Trophoblast cell (in vitro differentiated cells and primary cell): ENCODE measurements around the gene GCH1.
A peak's percentile ranks its signal among the peaks of the same experiment; 100 is the strongest.

Experiments used
- DNase-seq, 2 donors: peaks; one replicate each; pipeline ENCODE4 v3.0.0-alpha.2; 2016
- H2AFZ ChIP-seq: 2 replicates; pipeline ENCODE4 v1.6.1; 2013; ENCODE audit warnings: low read length, moderate library complexity, mild to moderate bottlenecking; ENCODE audit not compliant: insufficient read depth, poor library complexity
- H2AK5ac ChIP-seq: 2 replicates; pipeline ENCODE4 v1.6.1; 2013; ENCODE audit warnings: mild to moderate bottlenecking, low read length
- H2BK120ac ChIP-seq: 2 replicates; pipeline ENCODE4 v1.6.1; 2013; ENCODE audit warnings: low read length, mild to moderate bottlenecking, moderate library complexity; ENCODE audit not compliant: insufficient read depth, poor library complexity
- H2BK12ac ChIP-seq: 2 replicates; pipeline ENCODE4 v1.6.1; 2013; ENCODE audit warnings: mild to moderate bottlenecking, low read length, moderate library complexity
- H2BK5ac ChIP-seq: 2 replicates; pipeline ENCODE4 v1.6.1; 2013; ENCODE audit warnings: low read length, low read depth, moderate library complexity, mild to moderate bottlenecking; ENCODE audit not compliant: poor library complexity
- H3K14ac ChIP-seq: 2 replicates; pipeline ENCODE4 v1.6.1; 2013; ENCODE audit warnings: mild to moderate bottlenecking, low read length
- H3K18ac ChIP-seq: 2 replicates; pipeline ENCODE4 v1.6.1; 2013; ENCODE audit warnings: mild to moderate bottlenecking, low read length
- H3K23ac ChIP-seq: 2 replicates; pipeline ENCODE4 v1.6.1; 2013; ENCODE audit warnings: low read length
- H3K27ac ChIP-seq: 2 replicates; pipeline ENCODE4 v1.5.1; 2013; ENCODE audit warnings: low read depth, mild to moderate bottlenecking, inconsistent platforms, low read length, moderate library complexity
- H3K27me3 ChIP-seq: 2 replicates; pipeline ENCODE4 v1.6.1; 2013; ENCODE audit warnings: inconsistent platforms, mild to moderate bottlenecking, low read length, moderate library complexity; ENCODE audit not compliant: insufficient read depth
- H3K36me3 ChIP-seq, 2 experiments: 1 replicate in 1 of 2; 2 replicates in 1 of 2; pipeline ENCODE4 v1.6.1; 2013; ENCODE audit warnings: low read length in 2 of 2, mild to moderate bottlenecking in 2 of 2, moderate library complexity in 1 of 2; ENCODE audit not compliant: insufficient read depth in 2 of 2, control insufficient read depth in 1 of 2
- H3K4ac ChIP-seq: 2 replicates; pipeline ENCODE4 v1.6.1; 2013; ENCODE audit warnings: low read depth, mild to moderate bottlenecking, low read length, moderate library complexity
- H3K4me1 ChIP-seq, 2 experiments: 1 replicate in 1 of 2; 2 replicates in 1 of 2; pipeline ENCODE4 v1.6.1; 2013; ENCODE audit warnings: low read length in 2 of 2, mild to moderate bottlenecking in 2 of 2, moderate library complexity in 1 of 2; ENCODE audit not compliant: insufficient read depth in 2 of 2, control insufficient read depth in 1 of 2
- H3K4me2 ChIP-seq: 2 replicates; pipeline ENCODE4 v1.6.1; 2013; ENCODE audit warnings: inconsistent platforms, mild to moderate bottlenecking, low read length, moderate library complexity
- H3K4me3 ChIP-seq: 2 replicates; pipeline ENCODE4 v1.5.1; 2013; ENCODE audit warnings: mild to moderate bottlenecking, low read depth, low read length, inconsistent platforms
- H3K79me1 ChIP-seq: one replicate; pipeline ENCODE4 v1.6.1; 2013; ENCODE audit warnings: low read length
- H3K79me2 ChIP-seq: 2 replicates; pipeline ENCODE4 v1.6.1; 2013; ENCODE audit warnings: low read length, mild to moderate bottlenecking; ENCODE audit not compliant: control insufficient read depth, insufficient read depth, poor library complexity
- H3K9ac ChIP-seq: 2 replicates; pipeline ENCODE4 v1.6.1; 2013; ENCODE audit warnings: mild to moderate bottlenecking, low read length
- H3K9me3 ChIP-seq: 2 replicates; pipeline ENCODE4 v1.6.1; 2013; ENCODE audit warnings: low read depth, mild to moderate bottlenecking, control low read depth, inconsistent platforms, low read length; ENCODE audit not compliant: insufficient read depth
- H4K12ac ChIP-seq: 2 replicates; pipeline ENCODE4 v1.6.1; 2013; ENCODE audit warnings: low read depth, mild to moderate bottlenecking, low read length, moderate library complexity
- H4K8ac ChIP-seq: 2 replicates; pipeline ENCODE4 v1.6.1; 2013; ENCODE audit warnings: low read depth, mild to moderate bottlenecking, low read length, moderate library complexity
- H4K91ac ChIP-seq: one replicate; pipeline ENCODE4 v1.6.1; 2013; ENCODE audit warnings: low read depth, mild to moderate bottlenecking, low read length, moderate library complexity
- WGBS: extraction: QIAGEN DNeasy Blood & Tissue Kit; methylation state at CpG from one replicate; pipeline ENCODE4 v1.1.7; 2013; ENCODE audit warnings: missing lambda C conversion rate; ENCODE audit not compliant: insufficient read length, insufficient coverage; ENCODE audit errors: extremely low coverage; 5-methylcytosine and 5-hydroxymethylcytosine counted together

Gene GCH1

DNA sequence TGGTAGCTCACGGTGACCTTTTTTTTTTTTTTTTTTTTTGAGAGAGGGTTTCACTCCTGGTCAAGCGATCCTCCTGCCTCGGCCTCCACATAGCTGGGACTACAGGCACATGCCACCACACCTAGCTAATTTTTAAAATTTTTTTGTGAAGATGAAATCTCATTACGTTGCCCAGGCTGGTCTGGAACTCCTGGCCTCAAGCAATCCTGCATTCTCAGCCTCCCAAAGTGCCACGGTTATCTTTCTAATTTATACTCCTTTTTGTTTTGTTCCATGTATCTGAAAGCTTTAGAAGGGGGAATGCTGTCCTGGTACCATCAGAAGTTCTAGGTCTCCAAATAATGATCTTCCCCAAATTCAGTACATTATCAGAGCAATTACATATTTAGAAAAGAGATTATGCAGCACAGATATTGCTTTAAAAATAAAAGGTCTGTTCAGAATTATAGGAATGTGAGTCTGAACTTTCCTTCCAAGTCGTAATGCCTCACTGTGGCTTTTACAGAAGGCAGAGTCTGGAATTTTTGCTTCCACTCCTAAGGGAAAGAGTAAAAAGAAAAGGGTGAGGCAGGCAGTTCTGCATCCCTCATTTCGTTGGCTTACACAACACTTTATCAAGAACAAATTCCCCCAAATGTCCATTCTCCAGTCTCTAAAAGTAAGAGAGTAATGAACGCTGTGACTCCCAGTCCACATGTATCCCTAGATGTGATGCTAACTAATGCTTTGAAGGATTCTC lies 73.0 kb downstream of the GCH1 start:
- Histone ChIP-seq H3K27ac (no peak overlapping the region), H3K79me2 (no peaks in the 10 kb centered on the region), H3K79me1 (no peaks in the 10 kb centered on the region), H3K27me3 (no peaks in the 10 kb centered on the region), H3K36me3 (no peaks in the 10 kb centered on the region), H3K4ac (no peak overlapping the region), H4K8ac (no peak overlapping the region), H4K12ac (no peak overlapping the region), H3K4me3 (no peak overlapping the region), H3K9me3 (no peaks in the 10 kb centered on the region), H2BK5ac (no peak overlapping the region), H2BK120ac (no peak overlapping the region), H2BK12ac (no peak overlapping the region), H3K4me1 (no peaks in the 10 kb centered on the region), H2AK5ac (no peak overlapping the region), H3K18ac (no peak overlapping the region), H4K91ac (no peak overlapping the region), H3K9ac (no peak overlapping the region), H2AFZ (no peak overlapping the region), H3K23ac (no peak overlapping the region), H3K14ac (no peak overlapping the region), H3K4me2 (no peak overlapping the region)
- peak; percentile 76 to 90 for DNase-seq
- WGBS = no CpG with 5 or more reads among the region's 8 CpGs

GRCh38 chr14:54828037-54828436 lies 74.6 kb downstream of the GCH1 start:
- H3K14ac ChIP-seq = no peak overlapping the region
- WGBS = no CpG with 5 or more reads among the region's 1 CpG
- H2AFZ ChIP-seq = no peak overlapping the region
- no peaks in the 10 kb centered on the region for H3K79me1 ChIP-seq
- H2BK12ac ChIP-seq = no peak overlapping the region
- no peak overlapping the region for H4K8ac ChIP-seq
- no peak overlapping the region for H3K27ac ChIP-seq
- H2AK5ac ChIP-seq = no peak overlapping the region
- no peaks in the 10 kb centered on the region for H3K36me3 ChIP-seq
- no peak overlapping the region for H3K4me3 ChIP-seq
- H3K4me1 ChIP-seq = no peaks in the 10 kb centered on the region
- no peak overlapping the region for H3K4me2 ChIP-seq
- H4K12ac ChIP-seq = no peak overlapping the region
- H3K9me3 ChIP-seq = no peaks in the 10 kb centered on the region
- H2BK120ac ChIP-seq = no peak overlapping the region
- no peak overlapping the region for H3K9ac ChIP-seq
- no peaks in the 10 kb centered on the region for H3K27me3 ChIP-seq
- H3K23ac ChIP-seq = no peak overlapping the region
- no peak overlapping the region for H3K18ac ChIP-seq
- no peak for DNase-seq
- no peak overlapping the region for H4K91ac ChIP-seq
- no peaks in the 10 kb centered on the region for H3K79me2 ChIP-seq
- no peak overlapping the region for H3K4ac ChIP-seq
- H2BK5ac ChIP-seq = no peak overlapping the region

DNA sequence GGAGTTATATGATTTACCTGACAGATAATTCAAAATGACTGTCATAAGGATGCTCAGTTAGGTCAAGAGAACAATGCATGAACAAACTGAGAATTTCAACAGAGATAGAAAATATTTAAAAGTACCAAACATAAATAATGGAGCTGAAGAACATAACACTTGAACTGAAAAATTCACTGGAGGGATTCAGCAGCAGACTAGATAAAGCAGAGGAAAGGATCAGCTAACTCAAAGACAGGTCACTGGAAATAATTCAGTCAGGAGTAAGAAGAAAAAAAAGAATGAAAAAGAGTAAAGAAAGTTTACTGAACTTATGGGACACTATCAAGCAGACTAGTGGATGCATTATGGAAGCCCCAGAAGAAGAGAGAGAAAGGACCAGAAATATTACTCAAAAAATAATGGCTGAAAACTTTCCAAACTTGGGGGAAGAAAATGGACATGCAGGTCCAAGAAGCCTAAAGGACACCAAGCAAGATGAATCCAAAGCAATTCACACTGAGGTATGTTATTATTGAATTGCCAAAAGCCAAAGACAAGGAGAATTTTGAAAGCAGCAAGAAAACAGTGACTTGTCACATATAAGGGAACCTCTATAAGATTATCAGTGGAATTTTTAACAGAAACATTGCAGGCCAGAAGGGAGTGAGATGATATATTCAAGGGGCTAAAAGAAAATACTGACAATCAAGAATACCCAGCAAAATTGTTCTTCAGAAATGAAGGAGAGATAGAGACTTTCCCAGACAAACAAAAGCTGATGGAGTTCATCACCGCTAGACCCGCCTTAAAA lies 78.7 kb downstream of the GCH1 start:
- no peak overlapping the region for H3K14ac ChIP-seq
- H4K91ac ChIP-seq = no peak overlapping the region
- DNase-seq = no peak
- H3K4ac ChIP-seq = no peak overlapping the region
- no peak overlapping the region for H3K4me2 ChIP-seq
- H3K79me2 ChIP-seq = no peaks in the 10 kb centered on the region
- H3K27ac ChIP-seq = no peak overlapping the region
- H2BK120ac ChIP-seq = no peak overlapping the region
- no peak overlapping the region for H2BK5ac ChIP-seq
- H2BK12ac ChIP-seq = no peak overlapping the region
- H2AFZ ChIP-seq = no peak overlapping the region
- H3K36me3 ChIP-seq = no peaks in the 10 kb centered on the region
- H4K8ac ChIP-seq = no peak overlapping the region
- H3K9me3 ChIP-seq = peaks cover 2% of the 10 kb centered on the region
- WGBS = no CpG with 5 or more reads among the region's 2 CpGs
- H4K12ac ChIP-seq = no peak overlapping the region
- H3K79me1 ChIP-seq = no peaks in the 10 kb centered on the region
- H3K18ac ChIP-seq = no peak overlapping the region
- H3K23ac ChIP-seq = no peak overlapping the region
- H3K27me3 ChIP-seq = no peaks in the 10 kb centered on the region
- peaks cover 0 to 2% of the 10 kb centered on the region in 2 experiments for H3K4me1 ChIP-seq
- no peak overlapping the region for H3K4me3 ChIP-seq
- H2AK5ac ChIP-seq = no peak overlapping the region
- H3K9ac ChIP-seq = no peak overlapping the region

DNA sequence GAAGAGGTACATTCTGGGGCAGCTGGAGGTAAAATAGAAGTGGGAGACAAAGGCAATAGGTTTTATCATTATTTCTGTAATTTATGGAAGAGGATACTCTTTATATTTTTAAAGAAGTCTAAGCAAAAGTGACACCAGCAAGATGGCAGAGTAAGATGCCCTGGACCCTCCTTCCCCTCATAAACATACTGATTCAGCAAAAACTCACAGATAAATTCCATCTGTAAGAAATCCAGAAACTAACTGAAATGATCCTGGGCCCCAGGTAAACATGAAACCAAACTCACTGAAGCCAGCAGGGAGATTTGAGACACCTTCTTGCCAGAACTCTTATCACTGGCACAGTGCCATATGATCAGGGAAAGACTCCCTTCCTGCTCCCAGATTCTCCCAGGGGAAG lies 79.9 kb downstream of the GCH1 start:
- H3K27me3 ChIP-seq = no peaks in the 10 kb centered on the region
- H4K8ac ChIP-seq = no peak overlapping the region
- H3K4me1 ChIP-seq = peaks cover 7 to 13% of the 10 kb centered on the region in 2 experiments
- H3K9me3 ChIP-seq = peaks cover 2% of the 10 kb centered on the region
- no peak overlapping the region for H2BK12ac ChIP-seq
- no peak overlapping the region for H2AFZ ChIP-seq
- no peak overlapping the region for H3K4me3 ChIP-seq
- no peak overlapping the region for H2BK120ac ChIP-seq
- no peak overlapping the region for H3K14ac ChIP-seq
- no peak overlapping the region for H3K4me2 ChIP-seq
- no peak overlapping the region for H3K4ac ChIP-seq
- H3K9ac ChIP-seq = no peak overlapping the region
- no peak overlapping the region for H2AK5ac ChIP-seq
- no peak for DNase-seq
- no peak overlapping the region for H4K91ac ChIP-seq
- H2BK5ac ChIP-seq = no peak overlapping the region
- no peaks in the 10 kb centered on the region for H3K36me3 ChIP-seq
- H3K79me2 ChIP-seq = no peaks in the 10 kb centered on the region
- H3K79me1 ChIP-seq = peaks cover 3% of the 10 kb centered on the region
- no peak overlapping the region for H3K27ac ChIP-seq
- no peak overlapping the region for H3K18ac ChIP-seq
- H4K12ac ChIP-seq = no peak overlapping the region
- H3K23ac ChIP-seq = no peak overlapping the region
